Measurements from ENCODE around the gene GANC.

The GANC gene

DNA sequence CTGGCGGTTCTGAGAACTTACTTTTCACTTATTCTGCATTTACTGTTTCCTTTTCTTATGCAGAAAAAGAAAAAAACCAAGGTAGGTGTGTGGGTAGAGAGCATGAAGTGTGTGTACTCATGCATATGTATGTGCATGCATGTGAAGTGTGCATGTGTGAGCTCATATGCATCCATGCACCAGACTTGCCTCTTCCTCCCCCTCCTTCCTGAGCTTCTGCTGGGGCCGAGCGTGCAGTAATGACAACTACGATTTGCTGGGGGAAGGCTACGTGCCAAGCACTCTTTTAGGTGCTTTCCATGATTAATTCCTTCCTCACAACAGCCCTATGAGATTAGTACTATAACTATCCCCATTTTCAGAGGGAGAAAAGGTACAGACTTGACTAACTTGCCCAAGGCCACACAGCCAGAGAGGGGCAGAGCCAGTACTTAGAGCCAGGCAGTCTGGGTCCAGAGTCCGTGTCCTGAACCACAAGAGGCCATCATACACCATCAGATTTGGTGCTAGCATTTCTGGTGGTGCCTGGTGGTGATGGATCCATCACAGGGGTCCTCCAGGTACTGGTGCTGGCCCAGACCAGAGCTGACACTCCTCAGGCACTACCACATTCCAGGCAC, 133.0 kb downstream of the GANC start:
- Histone ChIP-seq H3K4me3 (ENCODE audit: low read length) (no peak overlapping the region), H3K9ac (ENCODE audit: low read depth, low read length) (no peak overlapping the region), H3K4me1 (ENCODE audit: control insufficient read depth, insufficient read depth, low read length) (no peaks in the 10 kb centered on the region), H3K36me3 (ENCODE audit: insufficient read depth, low read length) (peaks cover 10% of the 10 kb centered on the region), H3K4me2 (ENCODE audit: low read length) (no peak overlapping the region), H3K9me3 (replicated peaks; ENCODE audit: low read length) (no peaks in the 10 kb centered on the region), H3K27me3 (ENCODE audit: control insufficient read depth, insufficient read depth, low read length) (no peaks in the 10 kb centered on the region)

All from skeletal muscle satellite cell (primary cell).